RWPE1 (cell line): ENCODE data around the gene RAB3IL1.
"Not testable (repeated sequence)": the region's sequence is repeated elsewhere in the genome, so short reads cannot be mapped to it uniquely, and the experiment has no call there.

Source experiments
- CTCF ChIA-PET: fragments of 350-600 bp; sonication (Branson Sonifier 250); formaldehyde crosslinking; extraction: SDS; loops from one replicate; lab custom pipeline; 2021; lab: Yijun Ruan, JAX
- POLR2A ChIA-PET: fragments of 400-600 bp; formaldehyde crosslinking; extraction: SDS; loops from one replicate; lab custom pipeline; 2020; ENCODE audit warnings: antibody characterized with exemption; ENCODE audit not compliant: low non-redundant PET; lab: Yijun Ruan, JAX
- DNase-seq: peaks from one replicate; pipeline ENCODE4 v3.0.0; 2012; ENCODE audit warnings: low spot score
- H3K27ac ChIP-seq: fragments of 450-650 bp; 2 replicates; pipeline ENCODE4 v1.5.1; 2017
- CTCF ChIP-seq: fragments of 450-650 bp; conservative IDR thresholded peaks from 2 replicates; pipeline ENCODE4 v1.5.1; 2017; ENCODE audit warnings: low read depth, mild to moderate bottlenecking

The RAB3IL1 gene

GRCh38 chr11:61957021-61957770 is 39.8 kb upstream of the RAB3IL1 start:
- no peak for DNase-seq
- H3K27ac ChIP-seq, result no peak overlapping the region; the same call in 1 of the 2 replicates
- POLR2A ChIA-PET, result no interaction called here
- no peak for TF ChIP-seq CTCF
- CTCF ChIA-PET, result interaction anchor here (0.5 to 0.7 kb wide), 3 partner anchors 61 to 105 kb away, joined by 3 read pairs; no protein-coding TSS in a partner anchor

- DNase-seq, result no peak
- no peak for TF ChIP-seq CTCF
- no peak overlapping the region; the same call in 1 of the 2 replicates for H3K27ac ChIP-seq
- POLR2A ChIA-PET, result no interaction called here
- CTCF ChIA-PET, result no interaction called here
Observed at GRCh38 chr11:61956191-61957020, 39.0 kb upstream of the RAB3IL1 start.

- POLR2A ChIA-PET, result interaction anchor here (0.6 kb wide), 1 partner anchor 26 kb away, joined by 6 read pairs; no protein-coding TSS in a partner anchor
- TF ChIP-seq CTCF, result no peak
- H3K27ac ChIP-seq, result peak overlapping the region; percentile 43
- CTCF ChIA-PET, result interaction anchor here (0.6 to 1.1 kb wide), 6 partner anchors 9 to 127 kb away, joined by 3 to 4 read pairs (median 3); no protein-coding TSS in a partner anchor
- no peak for DNase-seq
Observed at GRCh38 chr11:61955422-61956135, 38.2 kb upstream of the RAB3IL1 start.

- no peak for TF ChIP-seq CTCF
- peak overlapping the region; percentile 43 for H3K27ac ChIP-seq
- DNase-seq, result peak; percentile 65
- CTCF ChIA-PET, result interaction anchor here (0.6 to 1.1 kb wide), 7 partner anchors 9 to 153 kb away, joined by 3 to 6 read pairs (median 3); no protein-coding TSS in a partner anchor
- POLR2A ChIA-PET, result interaction anchor here (0.6 kb wide), 2 partner anchors 9 to 25 kb away, joined by 5 to 6 read pairs; no protein-coding TSS in a partner anchor
Observed at GRCh38 chr11:61954851-61955421, 37.6 kb upstream of the RAB3IL1 start.

- ChIA-PET CTCF (interaction anchor here (0.6 to 1.1 kb wide), 4 partner anchors 14 to 152 kb away, joined by 3 to 6 read pairs (median 4); no protein-coding TSS in a partner anchor), POLR2A (interaction anchor here (0.6 kb wide), 1 partner anchor 9 kb away, joined by 5 read pairs; no protein-coding TSS in a partner anchor)
- DNase-seq, result no peak
- peak overlapping the region; percentile 43 for H3K27ac ChIP-seq
- TF ChIP-seq CTCF, result no peak
Observed at GRCh38 chr11:61954106-61954850, 36.9 kb upstream of the RAB3IL1 start.

- H3K27ac ChIP-seq, CTCF ChIA-PET, POLR2A ChIA-PET, DNase-seq: not testable (repeated sequence)
Observed at GRCh38 chr11:61953632-61954031, 36.3 kb upstream of the RAB3IL1 start.
